ENCODE measurements around the gene RINT1. TPM values are rescaled to one million over a fixed set of nuclear protein-coding genes. Genes with fewer than 3 reads are reported as not detected.

Gene RINT1
- total RNA-seq, 1 donor from 2014 or later = 28.5 TPM

DNA sequence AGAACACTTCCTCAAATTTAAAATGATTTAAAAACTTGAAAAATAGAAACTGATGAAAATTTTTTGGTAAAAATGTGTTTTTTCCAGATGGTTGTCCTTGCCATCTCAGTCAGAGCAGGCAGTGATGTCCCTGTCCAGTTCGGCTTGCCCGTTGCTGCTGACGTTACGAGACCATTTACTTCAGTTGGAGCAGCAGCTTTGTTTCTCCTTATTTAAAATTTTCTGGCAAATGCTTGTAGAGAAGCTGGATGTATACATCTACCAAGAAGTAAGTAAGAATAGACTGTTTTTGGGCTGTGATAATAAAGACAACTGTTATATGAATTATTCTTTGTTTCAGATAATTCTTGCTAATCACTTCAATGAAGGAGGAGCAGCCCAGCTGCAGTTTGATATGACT is 33.2 kb downstream of the RINT1 start:
- H3K4me3 Mint-ChIP-seq = no peak overlapping the region
- no peaks in the 10 kb centered on the region for H3K9me3 Mint-ChIP-seq
- no peak for DNase-seq (ENCODE audit: low spot score in 2 of 2, unreplicated experiment in 2 of 2)
- H3K27ac Mint-ChIP-seq = no peak overlapping the region
- peaks cover 33% of the 10 kb centered on the region for H3K36me3 Mint-ChIP-seq
- H3K27me3 Mint-ChIP-seq (ENCODE audit: low read depth) = no peaks in the 10 kb centered on the region
- H3K4me1 Mint-ChIP-seq = no peaks in the 10 kb centered on the region
- TF ChIP-seq, protein P1, sequence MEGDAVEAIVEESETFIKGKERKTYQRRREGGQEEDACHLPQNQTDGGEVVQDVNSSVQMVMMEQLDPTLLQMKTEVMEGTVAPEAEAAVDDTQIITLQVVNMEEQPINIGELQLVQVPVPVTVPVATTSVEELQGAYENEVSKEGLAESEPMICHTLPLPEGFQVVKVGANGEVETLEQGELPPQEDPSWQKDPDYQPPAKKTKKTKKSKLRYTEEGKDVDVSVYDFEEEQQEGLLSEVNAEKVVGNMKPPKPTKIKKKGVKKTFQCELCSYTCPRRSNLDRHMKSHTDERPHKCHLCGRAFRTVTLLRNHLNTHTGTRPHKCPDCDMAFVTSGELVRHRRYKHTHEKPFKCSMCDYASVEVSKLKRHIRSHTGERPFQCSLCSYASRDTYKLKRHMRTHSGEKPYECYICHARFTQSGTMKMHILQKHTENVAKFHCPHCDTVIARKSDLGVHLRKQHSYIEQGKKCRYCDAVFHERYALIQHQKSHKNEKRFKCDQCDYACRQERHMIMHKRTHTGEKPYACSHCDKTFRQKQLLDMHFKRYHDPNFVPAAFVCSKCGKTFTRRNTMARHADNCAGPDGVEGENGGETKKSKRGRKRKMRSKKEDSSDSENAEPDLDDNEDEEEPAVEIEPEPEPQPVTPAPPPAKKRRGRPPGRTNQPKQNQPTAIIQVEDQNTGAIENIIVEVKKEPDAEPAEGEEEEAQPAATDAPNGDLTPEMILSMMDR (IDR thresholded peaks at IDR 0.05; ENCODE audit: unreplicated experiment) = no peak

DNA sequence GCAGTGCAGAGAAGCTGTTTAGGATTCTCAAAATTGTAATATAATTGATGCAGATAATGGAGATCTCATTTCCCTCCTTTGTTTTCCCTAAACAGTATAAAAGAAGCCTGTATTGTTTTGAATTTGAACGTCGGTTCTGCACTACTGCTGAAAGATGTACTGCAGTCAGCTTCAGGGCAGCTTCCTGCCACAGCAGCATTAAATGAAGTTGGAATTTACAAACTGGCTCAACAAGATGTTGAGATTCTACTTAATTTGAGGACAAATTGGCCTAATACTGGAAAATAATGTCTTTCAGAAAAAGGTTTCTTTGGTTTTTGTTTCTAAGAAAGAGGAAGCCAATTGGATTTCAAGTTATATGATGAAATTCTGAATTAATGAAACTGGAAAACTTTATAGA is 35.0 kb downstream of the RINT1 start:
- H3K36me3 Mint-ChIP-seq = peaks cover 29% of the 10 kb centered on the region
- TF ChIP-seq, protein P1 (IDR thresholded peaks at IDR 0.05; ENCODE audit: unreplicated experiment) = no peak
- H3K27ac Mint-ChIP-seq = no peak overlapping the region
- DNase-seq (ENCODE audit: low spot score in 2 of 2, unreplicated experiment in 2 of 2) = no peak
- H3K27me3 Mint-ChIP-seq (ENCODE audit: low read depth) = no peaks in the 10 kb centered on the region
- H3K9me3 Mint-ChIP-seq = no peaks in the 10 kb centered on the region
- H3K4me3 Mint-ChIP-seq = no peak overlapping the region
- H3K4me1 Mint-ChIP-seq = no peaks in the 10 kb centered on the region

DNA sequence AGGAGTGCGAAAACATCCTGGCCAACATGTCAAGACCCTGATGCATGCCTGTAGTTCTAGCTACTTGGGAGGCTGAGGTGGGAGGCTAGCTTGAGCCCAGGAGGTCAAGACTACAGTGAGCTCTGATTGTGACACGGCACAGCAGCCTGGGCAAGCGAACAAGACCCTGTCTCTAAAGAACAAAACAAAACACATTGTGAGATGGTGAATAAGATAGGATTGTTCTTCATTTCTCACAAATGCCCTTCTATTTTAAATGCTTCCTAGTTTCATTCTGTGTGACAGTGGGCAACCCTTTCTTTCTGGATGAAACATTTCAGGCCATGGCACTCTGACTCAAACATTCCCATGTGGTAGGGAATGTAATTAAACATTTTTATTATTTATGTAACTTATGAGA is 35.8 kb downstream of the RINT1 start:
- Mint-ChIP-seq H3K36me3 (peaks cover 22% of the 10 kb centered on the region), H3K9me3 (no peaks in the 10 kb centered on the region), H3K4me3 (no peak overlapping the region), H3K27me3 (ENCODE audit: low read depth) (no peaks in the 10 kb centered on the region), H3K4me1 (no peaks in the 10 kb centered on the region), H3K27ac (no peak overlapping the region)
- TF ChIP-seq, protein P1 (IDR thresholded peaks at IDR 0.05; ENCODE audit: unreplicated experiment) = no peak
- no peak for DNase-seq (ENCODE audit: low spot score in 2 of 2, unreplicated experiment in 2 of 2)

DNA sequence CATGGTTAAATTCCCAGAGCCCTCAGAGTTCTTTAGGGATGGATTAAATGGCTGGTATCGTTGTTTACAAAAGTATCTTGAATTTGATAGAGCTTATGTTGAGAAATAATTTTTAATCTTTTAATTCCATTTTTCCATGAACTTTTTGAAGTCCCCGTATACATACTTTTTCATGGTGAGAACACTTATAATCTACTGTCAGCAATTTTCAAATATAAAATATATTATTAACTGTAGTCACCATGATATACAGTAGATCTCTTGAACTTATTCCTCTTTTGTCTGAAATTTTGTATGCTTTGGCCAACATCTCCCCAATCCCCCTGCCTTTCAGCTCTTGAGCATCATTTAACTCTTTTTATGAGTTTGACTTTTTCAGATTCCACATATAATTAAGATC is 39.9 kb downstream of the RINT1 start:
- no peak overlapping the region for H3K27ac Mint-ChIP-seq
- peaks cover 7% of the 10 kb centered on the region for H3K36me3 Mint-ChIP-seq
- H3K4me1 Mint-ChIP-seq = no peaks in the 10 kb centered on the region
- DNase-seq (ENCODE audit: low spot score in 2 of 2, unreplicated experiment in 2 of 2) = no peak
- H3K27me3 Mint-ChIP-seq (ENCODE audit: low read depth) = no peaks in the 10 kb centered on the region
- TF ChIP-seq, protein P1 (IDR thresholded peaks at IDR 0.05; ENCODE audit: unreplicated experiment) = no peak
- H3K9me3 Mint-ChIP-seq = peaks cover 3% of the 10 kb centered on the region
- H3K4me3 Mint-ChIP-seq = no peak overlapping the region

DNA sequence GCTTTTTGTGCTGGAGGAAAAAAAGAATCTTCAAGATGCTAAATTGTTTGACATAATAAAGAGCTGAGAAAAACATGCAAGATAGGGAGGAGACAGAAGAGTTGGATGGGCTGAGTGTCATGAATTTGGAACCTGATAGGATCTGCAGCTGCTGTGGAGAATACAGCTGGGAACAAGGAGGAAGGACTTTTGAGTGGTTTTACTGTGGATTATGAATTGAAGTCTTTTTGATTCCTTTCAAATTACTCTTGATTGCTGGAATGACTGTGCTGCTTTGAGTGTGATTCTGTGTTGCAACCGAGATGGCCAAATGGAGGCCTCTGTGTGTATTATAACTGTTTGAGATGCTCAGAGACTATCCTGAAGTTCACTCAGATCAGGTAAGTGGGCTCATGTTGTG is 45.2 kb downstream of the RINT1 start:
- no peaks in the 10 kb centered on the region for H3K4me1 Mint-ChIP-seq
- H3K27ac Mint-ChIP-seq = no peak overlapping the region
- peaks cover 2% of the 10 kb centered on the region for H3K36me3 Mint-ChIP-seq
- peaks cover 4% of the 10 kb centered on the region for H3K9me3 Mint-ChIP-seq
- no peaks in the 10 kb centered on the region for H3K27me3 Mint-ChIP-seq (ENCODE audit: low read depth)
- no peak overlapping the region for H3K4me3 Mint-ChIP-seq
- no peak for DNase-seq (ENCODE audit: low spot score in 2 of 2, unreplicated experiment in 2 of 2)
- TF ChIP-seq, protein P1 (IDR thresholded peaks at IDR 0.05; ENCODE audit: unreplicated experiment) = no peak

DNA sequence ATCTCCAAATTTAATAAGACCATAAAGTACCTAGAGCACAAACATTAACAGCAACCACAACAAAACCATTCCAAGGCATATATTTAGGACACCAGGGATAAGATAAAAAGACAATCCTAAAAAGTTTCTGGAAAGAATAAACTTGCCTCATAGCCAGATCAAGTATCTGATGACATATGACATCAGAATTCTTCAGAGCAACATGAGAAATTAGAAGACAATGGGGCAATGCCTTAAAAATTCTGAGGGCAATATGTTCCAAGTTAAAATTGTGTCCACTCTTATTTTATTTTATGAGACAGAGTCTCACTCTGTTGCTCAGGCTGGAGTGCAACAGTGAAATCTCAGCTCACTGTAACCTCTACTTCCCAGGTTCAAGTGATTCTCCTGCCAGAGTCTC is 46.5 kb downstream of the RINT1 start:
- peaks cover 2% of the 10 kb centered on the region for H3K36me3 Mint-ChIP-seq
- TF ChIP-seq, protein P1 (IDR thresholded peaks at IDR 0.05; ENCODE audit: unreplicated experiment) = no peak
- no peaks in the 10 kb centered on the region for H3K4me1 Mint-ChIP-seq
- no peak overlapping the region for H3K4me3 Mint-ChIP-seq
- no peak overlapping the region for H3K27ac Mint-ChIP-seq
- no peaks in the 10 kb centered on the region for H3K27me3 Mint-ChIP-seq (ENCODE audit: low read depth)
- peaks cover 11% of the 10 kb centered on the region for H3K9me3 Mint-ChIP-seq
- DNase-seq (ENCODE audit: low spot score in 2 of 2, unreplicated experiment in 2 of 2) = no peak
